Measurements from ENCODE around the gene RAB3B.

Gene RAB3B

DNA sequence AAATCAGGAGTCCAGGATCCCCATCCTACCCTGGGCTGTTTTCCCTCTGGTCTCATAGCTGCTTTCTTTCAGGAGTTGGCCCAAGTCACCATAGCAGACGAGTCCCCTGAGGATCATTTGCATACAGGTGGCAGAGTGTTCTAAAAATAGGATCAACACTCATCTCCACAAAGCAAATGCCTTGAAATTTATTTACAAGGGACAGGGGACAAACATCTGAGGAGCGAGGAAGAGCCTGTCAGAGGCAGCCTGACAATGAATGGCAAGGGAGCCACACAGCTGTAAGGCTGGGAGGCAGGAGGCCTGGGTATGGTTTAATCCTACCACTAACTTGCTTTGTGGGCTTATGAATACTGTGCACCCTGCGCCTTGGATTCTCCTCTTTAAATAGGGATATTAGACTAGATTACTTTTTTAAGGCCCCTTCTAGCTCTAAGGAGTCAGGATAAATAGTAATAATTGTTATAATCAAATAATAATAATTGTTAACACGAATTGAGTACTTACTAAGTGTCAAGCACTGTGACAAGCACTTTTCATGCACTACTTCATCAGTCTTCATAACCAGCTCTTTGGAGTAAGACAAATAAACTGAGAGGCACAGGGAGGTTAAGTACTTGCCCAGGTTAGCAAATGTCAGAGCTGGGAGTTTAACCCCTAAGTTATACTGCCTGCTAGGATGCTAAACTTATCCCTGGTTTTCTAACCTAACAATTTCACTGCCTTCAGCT lies 34.5 kb downstream of the RAB3B start:
- Mint-ChIP-seq H3K36me3 (ENCODE audit: low read depth) (no peaks in the 10 kb centered on the region), H3K27ac (no peak overlapping the region), H3K4me1 (ENCODE audit: low read depth) (peaks cover 5% of the 10 kb centered on the region), H3K9me3 (no peaks in the 10 kb centered on the region), H3K4me3 (no peak overlapping the region), H3K27me3 (peaks cover 5% of the 10 kb centered on the region)
- no peak for DNase-seq

- peaks cover 5% of the 10 kb centered on the region for H3K4me1 Mint-ChIP-seq (ENCODE audit: low read depth)
- DNase-seq: no peak
- no peak overlapping the region for H3K4me3 Mint-ChIP-seq
- H3K27ac Mint-ChIP-seq: no peak overlapping the region
- no peaks in the 10 kb centered on the region for H3K9me3 Mint-ChIP-seq
- no peaks in the 10 kb centered on the region for H3K36me3 Mint-ChIP-seq (ENCODE audit: low read depth)
- H3K27me3 Mint-ChIP-seq: peaks cover 12% of the 10 kb centered on the region
Measured at GRCh38 chr1:51954783-51955182, 35.7 kb downstream of the RAB3B start.

DNA sequence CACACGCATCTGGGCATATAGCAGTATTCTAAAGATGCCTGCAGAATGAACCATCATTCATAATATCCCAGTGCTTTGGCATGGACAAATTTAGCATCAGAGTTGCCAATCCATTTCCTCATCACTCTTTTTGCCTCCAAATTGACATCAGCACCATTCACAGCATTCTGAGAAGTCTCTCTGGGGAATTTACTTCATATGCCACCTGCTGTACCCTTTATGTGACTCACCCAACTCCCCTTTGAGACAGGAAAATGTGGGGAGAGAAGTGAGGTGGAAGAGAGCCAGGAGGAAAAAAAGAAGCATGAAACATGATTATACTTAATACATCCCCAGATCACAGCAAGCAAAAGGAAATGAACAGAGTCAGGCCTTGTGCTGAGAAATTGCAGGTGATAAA lies 37.4 kb downstream of the RAB3B start:
- H3K9me3 Mint-ChIP-seq: no peaks in the 10 kb centered on the region

GRCh38 chr1:51952638-51953037 lies 37.9 kb downstream of the RAB3B start:
- Mint-ChIP-seq H3K4me1 (ENCODE audit: low read depth) (peaks cover 5% of the 10 kb centered on the region), H3K27ac (no peak overlapping the region), H3K27me3 (peaks cover 7% of the 10 kb centered on the region), H3K4me3 (no peak overlapping the region), H3K9me3 (no peaks in the 10 kb centered on the region), H3K36me3 (ENCODE audit: low read depth) (no peaks in the 10 kb centered on the region)
- no peak for DNase-seq

More for the DNA sequence above, 37.4 kb downstream of the RAB3B start:
- no peak overlapping the region for H3K27ac Mint-ChIP-seq
- no peak overlapping the region for H3K4me3 Mint-ChIP-seq
- DNase-seq: no peak
- H3K27me3 Mint-ChIP-seq: peaks cover 7% of the 10 kb centered on the region
- H3K36me3 Mint-ChIP-seq (ENCODE audit: low read depth): no peaks in the 10 kb centered on the region
- peaks cover 5% of the 10 kb centered on the region for H3K4me1 Mint-ChIP-seq (ENCODE audit: low read depth)

DNA sequence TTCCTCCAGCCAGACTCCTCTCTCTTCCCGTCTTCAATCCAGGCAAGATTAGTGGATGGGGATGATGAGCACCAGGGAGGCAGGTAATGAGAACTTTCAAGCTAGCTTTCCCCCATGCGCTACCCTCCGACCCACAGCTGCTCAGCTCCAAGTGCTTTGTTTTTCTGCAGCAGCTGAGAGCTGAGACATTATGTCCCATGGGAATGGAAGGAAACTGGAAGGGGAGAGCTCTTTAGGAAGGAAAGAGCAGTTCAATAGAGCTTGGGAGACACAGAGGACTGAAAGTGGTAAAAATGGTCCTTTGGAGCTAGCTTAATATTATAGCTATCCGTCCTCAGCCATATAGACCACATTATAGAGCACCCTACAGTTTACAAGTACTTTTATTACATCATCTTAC lies 39.8 kb downstream of the RAB3B start:
- peaks cover 7% of the 10 kb centered on the region for H3K27me3 Mint-ChIP-seq
- H3K4me1 Mint-ChIP-seq (ENCODE audit: low read depth): peaks cover 2% of the 10 kb centered on the region
- H3K27ac Mint-ChIP-seq: no peak overlapping the region
- H3K4me3 Mint-ChIP-seq: no peak overlapping the region
- H3K36me3 Mint-ChIP-seq (ENCODE audit: low read depth): no peaks in the 10 kb centered on the region
- DNase-seq: no peak
- no peaks in the 10 kb centered on the region for H3K9me3 Mint-ChIP-seq

- H3K27me3 Mint-ChIP-seq: peaks cover 7% of the 10 kb centered on the region
- no peak for DNase-seq
- H3K9me3 Mint-ChIP-seq: no peaks in the 10 kb centered on the region
- peaks cover 2% of the 10 kb centered on the region for H3K4me1 Mint-ChIP-seq (ENCODE audit: low read depth)
- no peak overlapping the region for H3K4me3 Mint-ChIP-seq
- H3K27ac Mint-ChIP-seq: no peak overlapping the region
- H3K36me3 Mint-ChIP-seq (ENCODE audit: low read depth): no peaks in the 10 kb centered on the region
Measured at GRCh38 chr1:51949014-51949702, 41.3 kb downstream of the RAB3B start.

DNA sequence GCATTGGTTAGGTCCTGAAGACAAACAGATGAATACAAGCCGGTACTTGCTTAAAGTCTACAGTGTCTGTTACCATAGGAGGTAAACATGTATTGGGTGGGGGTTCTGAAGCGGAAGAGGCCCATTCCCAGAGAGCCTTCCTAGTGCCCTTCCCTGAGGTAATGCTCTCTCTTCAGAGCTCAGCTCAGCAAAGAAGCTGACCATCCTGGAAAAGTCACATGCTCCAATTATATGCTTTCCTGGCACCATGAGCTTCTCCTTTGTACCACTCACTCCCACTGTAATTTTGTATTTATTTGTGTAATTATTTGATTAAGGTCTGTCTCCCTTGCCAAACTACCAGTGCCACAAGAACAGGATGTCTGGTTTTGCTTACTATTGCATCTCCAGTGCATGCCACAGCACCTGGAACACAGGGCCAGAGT lies 42.0 kb downstream of the RAB3B start:
- Mint-ChIP-seq H3K36me3 (ENCODE audit: low read depth) (no peaks in the 10 kb centered on the region), H3K27ac (no peak overlapping the region), H3K4me1 (ENCODE audit: low read depth) (peaks cover 2% of the 10 kb centered on the region), H3K9me3 (no peaks in the 10 kb centered on the region), H3K27me3 (peaks cover 7% of the 10 kb centered on the region), H3K4me3 (no peak overlapping the region)
- DNase-seq: no peak

DNA sequence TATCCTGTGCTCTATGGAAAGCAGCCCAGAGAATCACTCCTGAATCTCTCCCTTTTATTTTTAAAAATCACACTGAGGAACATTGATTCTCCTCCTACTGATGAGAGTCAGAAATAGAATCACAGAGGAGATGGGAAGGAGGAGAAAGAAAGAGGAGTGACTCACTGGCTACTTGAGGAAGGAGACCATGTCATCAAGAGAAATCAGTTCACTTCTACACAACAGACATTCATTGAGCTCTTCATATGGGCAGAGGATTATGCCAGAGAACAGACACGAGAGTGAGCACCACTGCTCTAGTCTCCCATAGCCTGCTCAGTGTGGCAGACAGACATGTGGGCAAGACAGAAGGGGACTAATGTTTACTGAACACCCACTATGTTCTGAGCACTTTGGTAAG lies 44.2 kb downstream of the RAB3B start:
- Mint-ChIP-seq H3K27ac (no peak overlapping the region), H3K9me3 (peaks cover 5% of the 10 kb centered on the region), H3K27me3 (peaks cover 7% of the 10 kb centered on the region), H3K4me3 (no peak overlapping the region), H3K4me1 (ENCODE audit: low read depth) (no peaks in the 10 kb centered on the region), H3K36me3 (ENCODE audit: low read depth) (no peaks in the 10 kb centered on the region)
- DNase-seq: no peak

GRCh38 chr1:51945591-51945990 lies 44.9 kb downstream of the RAB3B start:
- DNase-seq: no peak
- Mint-ChIP-seq H3K27ac (no peak overlapping the region), H3K9me3 (peaks cover 9% of the 10 kb centered on the region), H3K36me3 (ENCODE audit: low read depth) (no peaks in the 10 kb centered on the region), H3K4me1 (ENCODE audit: low read depth) (no peaks in the 10 kb centered on the region), H3K4me3 (no peak overlapping the region), H3K27me3 (peaks cover 7% of the 10 kb centered on the region)

GRCh38 chr1:51942281-51942680 lies 48.2 kb downstream of the RAB3B start:
- no peak for DNase-seq
- H3K27me3 Mint-ChIP-seq: no peaks in the 10 kb centered on the region
- H3K27ac Mint-ChIP-seq: no peak overlapping the region
- peaks cover 11% of the 10 kb centered on the region for H3K9me3 Mint-ChIP-seq
- no peaks in the 10 kb centered on the region for H3K4me1 Mint-ChIP-seq (ENCODE audit: low read depth)
- no peak overlapping the region for H3K4me3 Mint-ChIP-seq
- H3K36me3 Mint-ChIP-seq (ENCODE audit: low read depth): no peaks in the 10 kb centered on the region

GRCh38 chr1:51941528-51941927 lies 49.0 kb downstream of the RAB3B start:
- no peaks in the 10 kb centered on the region for H3K27me3 Mint-ChIP-seq
- H3K4me3 Mint-ChIP-seq: no peak overlapping the region
- DNase-seq: no peak
- no peaks in the 10 kb centered on the region for H3K36me3 Mint-ChIP-seq (ENCODE audit: low read depth)
- no peak overlapping the region for H3K27ac Mint-ChIP-seq
- peaks cover 11% of the 10 kb centered on the region for H3K9me3 Mint-ChIP-seq
- H3K4me1 Mint-ChIP-seq (ENCODE audit: low read depth): no peaks in the 10 kb centered on the region

DNA sequence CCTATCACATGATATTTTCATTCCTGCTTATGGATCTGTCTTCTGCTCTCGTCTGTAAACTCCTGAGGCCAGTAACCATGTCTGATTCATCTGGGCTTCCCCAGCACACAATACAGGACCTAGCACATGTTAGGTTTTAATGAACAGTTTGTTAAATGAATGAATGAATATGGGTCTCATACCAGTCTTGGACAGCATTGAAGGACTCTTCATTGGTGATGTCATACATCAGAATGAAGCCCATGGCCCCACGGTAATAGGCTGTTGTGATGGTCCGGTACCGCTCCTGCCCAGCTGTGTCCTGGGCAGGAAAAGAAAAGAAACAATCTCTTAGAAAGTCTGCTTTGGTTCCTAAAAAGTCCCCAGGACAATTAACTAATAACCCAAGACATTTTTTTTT lies 53.4 kb downstream of the RAB3B start:
- H3K9me3 Mint-ChIP-seq: peaks cover 11% of the 10 kb centered on the region
- H3K27me3 Mint-ChIP-seq: no peaks in the 10 kb centered on the region
- H3K27ac Mint-ChIP-seq: no peak overlapping the region
- no peak for DNase-seq
- H3K36me3 Mint-ChIP-seq (ENCODE audit: low read depth): no peaks in the 10 kb centered on the region
- no peak overlapping the region for H3K4me3 Mint-ChIP-seq
- H3K4me1 Mint-ChIP-seq (ENCODE audit: low read depth): no peaks in the 10 kb centered on the region

- no peak overlapping the region for H3K4me3 Mint-ChIP-seq
- H3K4me1 Mint-ChIP-seq (ENCODE audit: low read depth): no peaks in the 10 kb centered on the region
- no peak for DNase-seq
Measured at GRCh38 chr1:51936531-51936930, 54.0 kb downstream of the RAB3B start.

DNA sequence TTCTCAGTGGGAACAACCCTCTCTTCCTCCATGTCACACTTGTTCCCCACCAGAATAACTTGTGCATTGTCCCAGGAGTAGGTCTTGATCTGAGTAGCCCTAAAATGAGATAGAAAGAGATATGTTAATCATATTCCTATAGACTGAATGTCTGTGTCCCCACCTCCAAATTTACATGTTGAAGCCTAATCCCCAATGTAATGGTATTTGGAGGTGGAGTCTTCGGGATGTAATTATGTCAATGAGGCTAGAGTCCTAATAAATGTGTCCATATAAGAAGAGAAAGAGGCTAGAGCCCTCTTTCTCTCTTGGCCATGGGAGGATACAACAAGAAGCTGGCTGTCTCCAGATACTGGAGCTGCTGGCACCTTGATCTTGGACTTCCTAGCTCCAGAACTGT lies 57.2 kb downstream of the RAB3B start:
- no peaks in the 10 kb centered on the region for H3K9me3 Mint-ChIP-seq
- no peaks in the 10 kb centered on the region for H3K4me1 Mint-ChIP-seq (ENCODE audit: low read depth)
- no peak for DNase-seq
- H3K4me3 Mint-ChIP-seq: no peak overlapping the region
- H3K27me3 Mint-ChIP-seq: no peaks in the 10 kb centered on the region
- no peak overlapping the region for H3K27ac Mint-ChIP-seq
- no peaks in the 10 kb centered on the region for H3K36me3 Mint-ChIP-seq (ENCODE audit: low read depth)

More at GRCh38 chr1:51936531-51936930, 54.0 kb downstream of the RAB3B start:
- Mint-ChIP-seq H3K27ac (no peak overlapping the region), H3K27me3 (no peaks in the 10 kb centered on the region), H3K36me3 (ENCODE audit: low read depth) (no peaks in the 10 kb centered on the region), H3K9me3 (peaks cover 8% of the 10 kb centered on the region)

DNA sequence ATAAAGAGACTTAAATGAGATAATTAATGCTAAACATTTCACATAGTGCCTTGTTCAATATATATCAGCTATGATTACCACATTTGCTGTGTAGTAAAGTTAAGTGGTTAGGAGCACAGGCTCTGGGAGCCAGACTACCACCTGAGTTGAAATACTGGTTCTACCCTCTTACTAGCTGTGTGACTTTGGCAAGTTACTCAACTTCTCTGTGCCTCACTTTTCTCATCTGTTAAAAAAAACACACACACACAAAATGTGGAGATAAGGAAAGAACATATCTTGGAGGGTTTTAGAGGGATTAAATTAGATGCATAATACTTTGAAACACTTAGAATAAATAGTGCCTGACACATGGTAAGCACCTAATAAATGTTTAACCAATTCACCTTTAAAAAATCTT lies 60.2 kb downstream of the RAB3B start:
- no peak overlapping the region for H3K4me3 Mint-ChIP-seq
- no peaks in the 10 kb centered on the region for H3K36me3 Mint-ChIP-seq (ENCODE audit: low read depth)
- no peak overlapping the region for H3K27ac Mint-ChIP-seq
- no peaks in the 10 kb centered on the region for H3K27me3 Mint-ChIP-seq
- peaks cover 4% of the 10 kb centered on the region for H3K4me1 Mint-ChIP-seq (ENCODE audit: low read depth)
- H3K9me3 Mint-ChIP-seq: no peaks in the 10 kb centered on the region
- DNase-seq: no peak

All from activated T-cell treated with anti-CD3 and anti-CD28 coated beads, Interleukin-2, amount 50 U/mL, for 24 hours (primary cell).